Common myeloid progenitor, CD34-positive (primary cell): ENCODE results near the gene IRF2.

Experiments
- CTCF ChIA-PET: fragments of 350-600 bp; sonication (Branson Sonifier 250); formaldehyde crosslinking; loops from one replicate; lab custom pipeline; 2021; ENCODE audit warnings: antibody characterized with exemption; lab: Charles Lee
- POLR2A ChIA-PET: fragments of 350-600 bp; sonication (Branson Sonifier 250); formaldehyde crosslinking; loops from one replicate; lab custom pipeline; 2021; ENCODE audit warnings: antibody characterized with exemption; lab: Charles Lee
- DNase-seq, 3 donors: peaks; one replicate each; pipeline versions ENCODE4 v3.0.0 to v3.0.0-alpha.2; 2013
- H3K27ac ChIP-seq, 2 experiments: 1 replicate in 1 of 2; 2 replicates in 1 of 2; pipeline ENCODE4 v1.7.0; 2013; ENCODE audit warnings: inconsistent platforms in 2 of 2, low read length in 2 of 2, mild to moderate bottlenecking in 2 of 2, low read depth in 1 of 2, moderate library complexity in 1 of 2; ENCODE audit not compliant: severe bottlenecking in 2 of 2, insufficient read depth in 1 of 2, poor library complexity in 1 of 2
- H3K27me3 ChIP-seq, 5 experiments: replicated peaks in 2 of 5; 1 replicate in 3 of 5; 2 replicates in 2 of 5; pipeline versions ENCODE4 v1.6.1 to v1.7.0; 2013; ENCODE audit warnings: low read length in 4 of 5, mild to moderate bottlenecking in 2 of 5, moderate library complexity in 2 of 5, inconsistent platforms in 1 of 5; ENCODE audit not compliant: insufficient read depth in 5 of 5, control insufficient read depth in 4 of 5
- H3K36me3 ChIP-seq, 4 experiments: 1 replicate in 2 of 4; 2 replicates in 2 of 4; pipeline versions ENCODE4 v1.6.1 to v1.7.0; 2013; ENCODE audit warnings: low read length in 3 of 4, control low read depth in 1 of 4, mild to moderate bottlenecking in 1 of 4; ENCODE audit not compliant: control insufficient read depth in 4 of 4, insufficient read depth in 4 of 4
- H3K4me1 ChIP-seq, 4 experiments: 1 replicate in 3 of 4; 2 replicates in 1 of 4; pipeline versions ENCODE4 v1.6.1 to v1.7.1; 2013; ENCODE audit warnings: low read length in 3 of 4, mild to moderate bottlenecking in 3 of 4, control low read depth in 1 of 4, inconsistent platforms in 1 of 4, moderate library complexity in 1 of 4; ENCODE audit not compliant: control insufficient read depth in 4 of 4, insufficient read depth in 4 of 4; ENCODE audit errors: control extremely low read depth in 1 of 4
- H3K4me3 ChIP-seq, 7 experiments: 1 replicate in 4 of 7; 2 replicates in 3 of 7; pipeline versions ENCODE4 v1.5.1 to v1.7.0; 2013; ENCODE audit warnings: mild to moderate bottlenecking in 7 of 7, low read length in 6 of 7, moderate library complexity in 6 of 7, inconsistent platforms in 2 of 7, low read depth in 2 of 7, control low read depth in 1 of 7; ENCODE audit not compliant: insufficient read depth in 4 of 7, control insufficient read depth in 1 of 7; ENCODE audit errors: extremely low read depth in 1 of 7
- H3K9me3 ChIP-seq, 5 experiments: 1 replicate in 4 of 5; 2 replicates in 1 of 5; pipeline versions ENCODE4 v1.6.1 to v1.7.1; 2013; ENCODE audit warnings: low read length in 4 of 5, mild to moderate bottlenecking in 2 of 5, inconsistent platforms in 1 of 5, low read depth in 1 of 5, moderate library complexity in 1 of 5; ENCODE audit not compliant: control insufficient read depth in 4 of 5, insufficient read depth in 2 of 5; ENCODE audit errors: control extremely low read depth in 1 of 5
- WGBS: methylation state at CpG from one replicate; pipeline ENCODE4 v1.1.5; 2013; ENCODE audit not compliant: insufficient coverage; 5-methylcytosine and 5-hydroxymethylcytosine counted together

The IRF2 gene

DNA sequence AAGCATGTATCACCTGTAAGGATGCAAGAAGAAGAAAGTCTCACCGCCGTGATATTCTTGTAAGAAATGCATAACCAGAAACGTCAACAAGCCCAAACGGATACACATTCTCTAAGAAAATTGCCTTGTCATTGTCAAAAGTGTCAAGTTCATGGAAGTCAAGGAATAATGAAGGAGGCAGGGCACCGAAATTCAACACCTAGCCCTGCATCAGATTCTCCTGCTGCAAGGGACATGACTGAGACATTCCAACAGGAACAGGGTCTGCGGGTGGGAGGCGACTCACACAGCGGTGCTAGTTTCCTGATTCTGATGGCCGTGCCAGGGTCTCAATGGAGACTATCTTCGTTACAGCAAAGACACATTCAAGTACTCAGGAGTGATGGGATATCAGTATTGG, 26.7 kb downstream of the IRF2 start:
- Histone ChIP-seq H3K36me3 (peaks cover 0 to 2% (median 0%) of the 10 kb centered on the region in 4 experiments), H3K27me3 (no peaks in the 10 kb centered on the region), H3K27ac (peak overlapping the region in 1 of 2 experiments; percentile 18), H3K4me3 (peak overlapping the region in 2 of 7 experiments; percentile 48 to 68), H3K4me1 (peaks cover 25 to 81% (median 57%) of the 10 kb centered on the region in 4 experiments), H3K9me3 (no peaks in the 10 kb centered on the region)
- peak in 2 of 3 donors; percentile 53 to 58 for DNase-seq
- WGBS: 53% methylated on average over 8 of the region's 10 CpGs
- CTCF ChIA-PET: interaction anchor here (0.6 to 1.4 kb wide), 8 partner anchors 11 to 241 kb away, joined by 3 to 5 read pairs (median 3); no protein-coding TSS in a partner anchor
- POLR2A ChIA-PET: no interaction called here

GRCh38 chr4:184446132-184446658, 28.2 kb downstream of the IRF2 start:
- H3K27ac ChIP-seq: no peak overlapping the region
- no peaks in the 10 kb centered on the region for H3K9me3 ChIP-seq
- peak overlapping the region in 1 of 7 experiments; percentile 29 for H3K4me3 ChIP-seq
- peaks cover 23 to 73% (median 45%) of the 10 kb centered on the region in 4 experiments for H3K4me1 ChIP-seq
- CTCF ChIA-PET: interaction anchor here (1.1 kb wide), 1 partner anchor 13 kb away, joined by 5 read pairs; no protein-coding TSS in a partner anchor
- H3K36me3 ChIP-seq: no peaks in the 10 kb centered on the region
- DNase-seq: peak in 2 of 3 donors; percentile 87 to 88
- no peaks in the 10 kb centered on the region for H3K27me3 ChIP-seq
- POLR2A ChIA-PET: no interaction called here
- 88% methylated on average over 1 of the region's 3 CpGs for WGBS

DNA sequence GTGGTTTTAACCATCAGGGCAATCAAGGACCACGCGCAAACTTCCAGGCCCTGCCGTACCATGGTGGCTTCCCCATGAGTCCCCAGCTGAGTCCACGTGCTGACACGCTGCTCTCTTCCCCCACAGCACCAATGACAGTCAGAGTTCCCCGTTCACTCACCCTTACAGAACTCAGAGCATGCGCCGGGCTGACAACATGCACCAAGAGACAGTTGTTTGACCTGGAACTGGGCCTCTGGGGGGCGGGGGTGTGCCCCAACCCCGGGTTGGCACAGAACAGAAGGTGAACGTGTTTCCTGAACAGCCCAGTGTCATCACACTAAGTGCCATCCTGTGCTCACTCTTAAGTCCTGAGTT, 29.4 kb downstream of the IRF2 start:
- no peaks in the 10 kb centered on the region for H3K36me3 ChIP-seq
- WGBS: 80% methylated on average over 8 of the region's 11 CpGs
- ChIA-PET POLR2A (no interaction called here), CTCF (no interaction called here)
- H3K27me3 ChIP-seq: no peaks in the 10 kb centered on the region
- peaks cover 17 to 65% (median 41%) of the 10 kb centered on the region in 4 experiments for H3K4me1 ChIP-seq
- H3K4me3 ChIP-seq: no peak overlapping the region
- DNase-seq: peak in 2 of 3 donors; percentile 56 to 66
- H3K27ac ChIP-seq: peak overlapping the region in 1 of 2 experiments; percentile 32
- no peaks in the 10 kb centered on the region for H3K9me3 ChIP-seq

DNA sequence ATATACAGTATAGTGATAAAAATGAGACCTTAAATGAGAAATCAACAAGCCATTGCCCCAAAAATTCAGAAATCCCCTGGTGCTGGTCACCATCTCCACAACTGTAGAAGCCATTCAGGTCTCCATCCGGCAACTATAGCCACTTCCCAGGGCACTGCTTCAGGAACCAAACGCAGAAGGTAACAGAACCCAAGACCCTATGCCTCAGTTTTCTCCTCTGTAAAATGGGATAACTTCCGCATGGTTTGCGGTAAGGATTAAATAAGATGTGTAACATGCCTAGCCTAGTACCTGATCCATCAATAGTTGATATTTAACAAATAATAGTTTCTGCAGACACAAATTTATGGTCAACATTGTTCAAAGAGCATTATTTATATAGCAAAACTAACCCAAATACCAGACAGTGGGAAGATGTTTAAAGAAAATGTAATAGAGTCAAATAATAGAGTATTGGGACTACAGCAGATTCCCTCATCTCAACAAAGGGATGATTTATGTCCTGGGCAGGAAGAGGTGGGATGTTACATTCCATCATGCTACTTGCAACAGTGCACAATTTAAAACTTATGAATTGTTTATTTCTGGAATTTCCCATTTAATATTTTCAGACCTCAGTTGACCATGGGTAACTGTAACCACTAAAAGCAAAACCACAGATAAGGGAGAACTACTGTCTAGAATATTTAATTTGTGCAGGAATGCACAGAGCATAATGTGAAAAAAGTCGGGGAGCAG, 30.0 kb downstream of the IRF2 start:
- H3K36me3 ChIP-seq: no peaks in the 10 kb centered on the region
- H3K9me3 ChIP-seq: no peaks in the 10 kb centered on the region
- no peak for DNase-seq
- peaks cover 17 to 59% (median 38%) of the 10 kb centered on the region in 4 experiments for H3K4me1 ChIP-seq
- H3K27me3 ChIP-seq: no peaks in the 10 kb centered on the region
- H3K4me3 ChIP-seq: no peak overlapping the region
- POLR2A ChIA-PET: no interaction called here
- CTCF ChIA-PET: interaction anchor here (1.7 kb wide), 1 partner anchor 180 kb away, joined by 4 read pairs; no protein-coding TSS in a partner anchor
- 79% methylated on average over 2 of the region's 5 CpGs for WGBS
- H3K27ac ChIP-seq: no peak overlapping the region

GRCh38 chr4:184443318-184443717, 31.0 kb downstream of the IRF2 start:
- Histone ChIP-seq H3K9me3 (no peaks in the 10 kb centered on the region), H3K27ac (no peak overlapping the region), H3K4me1 (peaks cover 17 to 56% (median 38%) of the 10 kb centered on the region in 4 experiments), H3K27me3 (no peaks in the 10 kb centered on the region), H3K4me3 (no peak overlapping the region), H3K36me3 (no peaks in the 10 kb centered on the region)
- POLR2A ChIA-PET: interaction anchor here (0.6 kb wide), 1 partner anchor 10 kb away, joined by 3 read pairs; no protein-coding TSS in a partner anchor
- WGBS: no CpG with 5 or more reads among the region's 2 CpGs
- no peak for DNase-seq
- CTCF ChIA-PET: interaction anchor here (0.7 to 1.7 kb wide), 2 partner anchors 9 to 179 kb away, joined by 3 to 4 read pairs; no protein-coding TSS in a partner anchor

DNA sequence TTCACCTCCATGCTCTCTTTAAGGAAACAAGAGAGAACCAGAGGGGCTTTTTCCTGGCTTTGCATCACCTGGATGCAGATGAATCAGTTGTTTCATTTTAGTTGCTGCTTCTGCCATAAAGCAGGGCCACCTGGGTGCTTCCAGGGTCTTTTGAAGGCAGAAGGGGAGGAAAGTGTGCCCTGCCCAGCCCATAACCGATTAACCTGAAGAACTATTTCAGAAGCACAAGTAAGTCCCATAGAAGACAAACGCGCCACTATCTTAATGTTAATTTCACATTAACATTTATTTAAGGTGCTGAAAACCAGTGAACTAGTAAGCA, 32.1 kb downstream of the IRF2 start:
- ChIA-PET POLR2A (no interaction called here), CTCF (interaction anchor here (1.0 to 1.1 kb wide), 4 partner anchors 9 to 26 kb away, joined by 3 to 4 read pairs (median 4); no protein-coding TSS in a partner anchor)
- Histone ChIP-seq H3K9me3 (no peaks in the 10 kb centered on the region), H3K27me3 (no peaks in the 10 kb centered on the region), H3K27ac (no peak overlapping the region), H3K4me3 (no peak overlapping the region), H3K4me1 (peaks cover 14 to 56% (median 38%) of the 10 kb centered on the region in 4 experiments), H3K36me3 (no peaks in the 10 kb centered on the region)
- WGBS: 94% methylated on average over 3 of the region's 3 CpGs
- no peak for DNase-seq
